ENCODE data around the gene CPOX.
"Not testable (repeated sequence)": the region's sequence is repeated elsewhere in the genome, so short reads cannot be mapped to it uniquely, and the experiment has no call there.

Gene CPOX

DNA sequence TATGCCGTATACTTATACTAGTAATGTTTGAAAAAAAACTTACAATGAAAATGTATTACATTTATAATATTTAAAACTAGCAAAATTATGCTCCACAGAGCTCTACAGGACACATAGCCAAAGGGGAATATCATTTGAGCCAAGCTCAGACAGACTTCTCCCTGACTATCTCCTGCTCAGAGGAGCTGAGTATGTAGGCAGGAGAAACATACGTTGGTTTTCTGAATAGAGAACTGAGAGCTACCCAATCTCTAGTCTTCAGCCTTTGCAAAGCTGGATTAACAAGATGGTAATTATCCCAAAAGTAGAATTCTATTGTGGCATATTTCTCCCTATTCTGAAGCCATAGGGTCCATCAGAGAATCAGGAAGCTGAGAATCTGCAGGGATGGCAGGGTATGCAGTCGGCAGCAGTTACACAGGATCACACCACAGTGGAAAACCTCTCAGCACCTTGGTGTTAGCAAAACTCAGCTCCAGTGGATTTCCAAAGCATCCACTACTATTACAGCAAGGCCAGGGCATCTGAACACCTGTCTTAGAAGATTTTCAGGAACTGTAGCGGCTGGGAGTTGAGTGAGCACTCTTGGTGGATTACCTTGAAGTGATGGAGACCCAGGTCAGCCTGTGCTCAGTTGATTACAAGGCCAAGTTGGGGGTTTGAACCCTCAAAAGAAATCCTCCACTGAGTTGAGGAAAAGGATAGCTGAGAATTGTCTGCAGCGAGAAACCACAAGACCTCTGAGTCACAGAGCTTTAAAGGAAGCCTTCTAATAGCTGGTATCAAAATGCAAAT, 31.5 kb downstream of the CPOX start:
- DNase-seq, result peak; percentile 54

- no peak for DNase-seq
Measured at GRCh38 chr3:98560911-98561310, 32.5 kb downstream of the CPOX start.

GRCh38 chr3:98559769-98560168, 33.6 kb downstream of the CPOX start:
- not testable (repeated sequence) for DNase-seq

DNA sequence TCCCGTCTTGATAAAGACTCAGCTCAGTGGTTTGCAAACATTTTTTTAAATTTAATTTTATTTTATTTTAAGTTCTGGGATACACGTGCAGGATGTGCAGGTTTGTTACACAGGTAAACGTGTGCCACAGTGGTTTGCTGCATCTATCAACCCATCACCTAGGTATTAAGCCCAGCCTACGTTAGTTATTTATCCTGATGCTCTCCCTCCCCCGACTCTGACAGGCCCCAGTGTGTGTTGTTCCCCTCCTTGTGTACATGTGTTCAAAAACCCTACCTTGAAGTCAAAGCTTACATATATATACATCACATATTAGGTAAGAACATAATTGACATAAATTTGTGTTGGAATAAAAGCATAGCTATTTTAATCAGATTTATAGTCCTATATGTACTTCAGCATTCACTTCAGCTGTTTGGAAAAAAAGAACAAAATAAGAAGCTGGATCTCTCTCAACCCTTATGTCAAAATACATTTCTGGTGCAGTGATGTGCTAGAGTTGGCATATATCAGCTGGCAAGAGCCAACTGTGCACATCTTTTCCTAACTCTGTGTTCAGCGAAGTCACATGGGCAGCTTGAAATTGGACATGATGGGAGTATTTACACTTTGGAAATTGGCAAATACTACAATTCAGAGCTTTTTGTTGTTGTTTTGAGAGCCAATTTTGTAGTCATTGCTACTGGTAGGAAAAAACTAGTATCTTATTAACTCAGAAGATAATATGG, 35.1 kb downstream of the CPOX start:
- no peak for DNase-seq

DNA sequence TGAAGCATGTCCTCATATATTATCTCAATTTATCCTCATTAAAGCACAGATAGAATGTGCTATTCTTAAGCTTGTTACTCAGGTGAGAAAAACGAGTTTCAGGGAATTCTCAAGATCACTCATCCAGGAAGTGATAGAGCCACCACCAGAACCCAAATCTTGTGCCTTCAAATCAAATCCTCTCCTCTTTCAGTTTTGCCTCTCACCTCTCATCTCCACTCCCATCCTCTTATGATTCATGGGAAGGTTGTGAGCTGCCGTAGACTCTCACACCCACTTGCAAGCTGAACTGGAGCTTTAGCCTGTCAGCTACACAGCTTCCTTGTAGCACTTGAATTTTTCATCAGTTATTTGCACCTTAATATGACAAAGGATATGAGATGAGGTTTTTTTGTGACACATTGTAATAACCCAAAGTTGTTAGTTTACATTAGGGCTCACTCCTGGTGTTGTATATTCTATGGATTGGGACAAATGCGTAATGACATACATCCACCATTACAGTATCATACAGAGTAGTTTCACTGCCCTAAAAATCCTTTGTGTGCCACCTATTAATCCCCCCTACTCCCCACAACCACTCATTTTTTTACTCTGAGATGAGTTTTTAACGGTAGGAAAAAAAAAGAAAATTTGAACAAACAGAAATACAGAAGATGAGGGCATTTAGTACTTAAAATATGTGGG, 35.9 kb downstream of the CPOX start:
- peak; percentile 49 for DNase-seq

- DNase-seq, result peak; percentile 58
Measured at GRCh38 chr3:98556164-98557130, 37.0 kb downstream of the CPOX start.

DNA sequence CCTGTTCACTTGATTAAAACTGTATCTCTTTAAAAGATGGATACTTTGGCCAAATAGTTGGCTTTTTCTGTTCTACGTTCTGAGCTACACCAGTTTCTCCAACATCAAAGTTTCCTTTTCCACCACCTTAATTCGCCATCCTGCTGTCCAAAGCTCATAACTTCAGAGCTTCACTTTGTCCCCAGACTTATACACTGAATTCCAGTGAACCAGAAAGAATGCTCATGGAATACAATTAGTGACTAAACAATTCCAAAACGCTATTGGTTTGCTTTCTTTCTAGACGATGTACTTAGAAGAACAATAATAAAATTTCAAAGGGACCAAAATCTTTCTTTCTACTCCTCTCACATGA, 38.4 kb downstream of the CPOX start:
- DNase-seq, result no peak

GRCh38 chr3:98554580-98554979, 38.8 kb downstream of the CPOX start:
- no peak for DNase-seq

DNA sequence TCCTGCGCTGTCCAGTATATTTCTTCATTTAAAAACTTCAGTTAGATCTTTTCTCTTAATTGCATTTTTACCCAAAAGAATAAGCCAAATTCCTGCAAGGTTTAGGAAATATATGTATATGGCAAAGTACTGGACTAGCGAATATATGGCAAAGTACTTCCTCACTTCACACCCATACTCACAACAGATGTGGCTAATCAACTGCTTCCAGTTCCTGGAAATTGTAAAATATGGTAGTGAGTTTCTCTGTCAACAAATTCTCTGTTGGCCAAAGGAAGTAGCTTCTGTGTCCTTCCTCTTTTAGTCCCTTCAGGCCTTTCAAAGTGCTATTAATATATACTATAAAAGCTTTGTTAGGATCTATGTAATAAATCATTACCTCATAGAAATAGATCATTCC, 39.7 kb downstream of the CPOX start:
- DNase-seq, result no peak

- peak; percentile 30 for DNase-seq
Measured at GRCh38 chr3:98553021-98553563, 40.3 kb downstream of the CPOX start.

DNA sequence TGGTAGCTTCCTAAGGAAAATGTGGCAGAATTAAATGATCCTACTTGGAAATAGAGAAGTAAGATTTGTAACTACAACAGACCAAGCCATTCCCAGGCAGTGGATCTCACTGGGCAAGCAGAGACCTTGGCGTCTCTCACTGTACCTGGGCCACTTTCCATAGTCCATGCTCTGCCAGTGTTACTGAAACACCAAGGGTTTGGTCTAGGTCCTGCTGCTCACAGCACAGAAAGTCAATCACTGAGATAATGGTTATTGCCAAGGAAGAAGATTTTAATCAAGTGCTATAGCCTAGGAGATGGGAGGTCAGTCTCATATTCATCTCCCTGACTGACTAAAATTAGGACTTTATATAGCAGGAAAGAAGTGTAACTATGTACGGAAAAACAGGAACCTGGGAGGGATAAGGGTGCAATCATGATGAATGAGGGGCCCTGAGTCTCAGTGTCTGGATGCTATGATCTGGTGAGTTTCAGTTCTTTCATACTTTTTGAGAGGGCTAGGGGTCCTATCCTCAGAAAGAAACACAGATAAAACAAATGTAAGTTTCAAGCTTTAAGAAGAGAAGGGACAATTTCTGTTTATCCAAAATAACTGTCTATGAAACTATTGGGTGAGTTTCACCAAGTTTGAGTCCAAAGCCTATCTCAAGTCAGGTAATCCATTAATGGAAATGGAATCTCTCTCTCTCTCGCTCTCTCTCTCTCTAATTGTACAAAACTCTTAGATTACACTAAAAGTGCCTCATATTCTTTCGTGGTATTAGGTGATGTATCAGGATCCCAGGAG, 41.0 kb downstream of the CPOX start:
- DNase-seq, result no peak

GRCh38 chr3:98551754-98552153, 41.7 kb downstream of the CPOX start:
- DNase-seq, result no peak

DNA sequence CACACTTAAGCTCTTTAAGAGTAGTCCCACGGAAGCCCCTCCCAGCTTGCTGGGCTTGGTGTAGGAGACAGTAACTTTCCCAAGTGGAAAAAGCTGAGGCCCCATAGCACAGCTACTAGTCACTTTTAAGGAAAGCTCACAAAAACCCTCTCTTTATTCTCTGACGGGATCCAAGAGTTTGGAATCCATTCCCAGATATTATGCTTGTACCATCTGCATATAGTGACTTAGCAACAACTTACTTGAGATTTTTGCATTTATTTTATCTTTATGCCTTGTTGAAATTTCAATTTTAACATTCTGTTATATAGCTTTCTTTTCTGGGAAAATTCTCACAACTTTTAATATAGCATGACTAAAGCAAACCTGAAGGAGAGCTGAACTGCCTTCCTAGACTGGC, 42.2 kb downstream of the CPOX start:
- DNase-seq, result no peak

- no peak for DNase-seq
Measured at GRCh38 chr3:98550833-98551232, 42.6 kb downstream of the CPOX start.

- DNase-seq, result no peak
Measured at GRCh38 chr3:98548544-98548943, 44.9 kb downstream of the CPOX start.

GRCh38 chr3:98545940-98546339, 47.5 kb downstream of the CPOX start:
- DNase-seq, result no peak

GRCh38 chr3:98542623-98543022, 50.8 kb downstream of the CPOX start:
- no peak for DNase-seq

GRCh38 chr3:98541695-98542094, 51.7 kb downstream of the CPOX start:
- no peak for DNase-seq

GRCh38 chr3:98540346-98540745, 53.1 kb downstream of the CPOX start:
- DNase-seq, result peak; percentile 53

DNA sequence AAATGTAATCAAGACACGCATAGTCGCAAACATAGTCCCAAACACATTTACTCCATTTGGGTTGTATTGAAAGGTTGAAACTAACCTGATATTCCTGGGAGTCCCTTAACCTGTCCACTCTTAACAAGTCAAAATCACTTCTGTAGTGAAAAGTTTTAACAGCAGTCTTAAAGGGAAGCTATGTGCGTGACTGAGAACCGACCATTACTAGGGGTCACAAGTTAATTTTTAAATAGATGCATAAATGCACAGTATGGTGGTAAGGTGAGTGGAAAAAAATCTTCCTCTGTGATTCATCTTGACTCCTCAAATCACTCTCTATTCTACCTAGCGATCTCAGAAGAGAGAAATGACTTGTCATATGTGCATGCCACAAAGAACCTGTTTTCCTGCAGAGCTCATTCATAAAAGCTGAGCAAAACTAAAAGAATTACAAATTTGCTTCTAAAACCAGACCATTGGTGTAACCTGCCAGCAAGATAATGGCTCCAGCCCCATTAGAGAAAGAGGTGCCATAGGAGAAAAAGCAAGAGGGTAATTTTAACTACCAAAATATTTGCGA, 56.9 kb downstream of the CPOX start:
- DNase-seq, result no peak

- DNase-seq, result no peak
Measured at GRCh38 chr3:98534734-98535133, 58.7 kb downstream of the CPOX start.

Data from CD4-positive, alpha-beta T cell treated with Interleukin-21 for 1 hour (primary cell).